Endodermal cell (in vitro differentiated cells): Measurements from ENCODE around the gene UBLCP1. TPM values are rescaled to one million over a fixed set of nuclear protein-coding genes. Genes with fewer than 3 reads are reported as not detected.
"Not testable (repeated sequence)": the region's sequence is repeated elsewhere in the genome, so short reads cannot be mapped to it uniquely, and the experiment has no call there.

ENCODE experiments used
- DNase-seq: peaks from one replicate; pipeline ENCODE4 v3.0.0-alpha.2; 2017
- H3K27ac ChIP-seq: 2 replicates; pipeline ENCODE4 v1.5.1; 2013; ENCODE audit warnings: mild to moderate bottlenecking, low read depth, low read length, moderate library complexity
- H3K27me3 ChIP-seq: 2 replicates; pipeline ENCODE4 v1.6.1; 2013; ENCODE audit warnings: mild to moderate bottlenecking, low read length, moderate library complexity; ENCODE audit not compliant: insufficient read depth, control insufficient read depth, poor library complexity, severe bottlenecking
- H3K36me3 ChIP-seq: 2 replicates; pipeline ENCODE4 v1.7.0; 2013; ENCODE audit warnings: mild to moderate bottlenecking, low read length, moderate library complexity; ENCODE audit not compliant: control insufficient read depth, insufficient read depth
- H3K4me1 ChIP-seq: one replicate; pipeline ENCODE4 v1.7.0; 2013; ENCODE audit warnings: low read length; ENCODE audit not compliant: control insufficient read depth, insufficient read depth
- H3K4me3 ChIP-seq: 2 replicates; pipeline ENCODE4 v1.5.1; 2013; ENCODE audit warnings: mild to moderate bottlenecking, low read length, moderate library complexity
- H3K9ac ChIP-seq: 2 replicates; pipeline ENCODE4 v1.6.1; 2013; ENCODE audit warnings: mild to moderate bottlenecking, low read length, moderate library complexity; ENCODE audit not compliant: poor library complexity, severe bottlenecking; ENCODE audit errors: extremely low read depth
- H3K9me3 ChIP-seq: 2 replicates; pipeline ENCODE4 v1.6.1; 2013; ENCODE audit warnings: mild to moderate bottlenecking, low read length, moderate library complexity; ENCODE audit not compliant: control insufficient read depth
- H3K27ac Mint-ChIP-seq: 2 replicates; pipeline ENCODE4 v1.8.0; 2020; ENCODE audit warnings: mixed read lengths
- H3K27me3 Mint-ChIP-seq: 2 replicates; pipeline ENCODE4 v1.8.0; 2021; ENCODE audit warnings: mild to moderate bottlenecking, mixed read lengths; ENCODE audit not compliant: insufficient read depth
- H3K36me3 Mint-ChIP-seq: 2 replicates; pipeline ENCODE4 v1.8.0; 2020; ENCODE audit warnings: low read depth, mixed read lengths
- H3K4me1 Mint-ChIP-seq: 2 replicates; pipeline ENCODE4 v1.8.0; 2020; ENCODE audit warnings: mixed read lengths
- H3K4me3 Mint-ChIP-seq: 2 replicates; pipeline ENCODE4 v1.8.0; 2020; ENCODE audit warnings: mild to moderate bottlenecking, moderate library complexity, mixed read lengths
- H3K9me3 Mint-ChIP-seq: 2 replicates; pipeline ENCODE4 v1.8.0; 2020; ENCODE audit warnings: mild to moderate bottlenecking, mixed read lengths
- CTCF ChIP-seq: fragments of 200-600 bp; sonication (generic); conservative IDR thresholded peaks from 2 replicates; pipeline ENCODE4 v1.5.0; 2021; ENCODE audit warnings: antibody characterized with exemption, mild to moderate bottlenecking
- WGBS, 2 experiments: methylation state at CpG; one replicate each; pipeline versions ENCODE4 v1.1.5 to v1.1.7; 2013; ENCODE audit warnings: missing lambda C conversion rate in 2 of 2, mixed read lengths in 1 of 2; ENCODE audit not compliant: insufficient coverage in 1 of 2, insufficient read length in 1 of 2; 5-methylcytosine and 5-hydroxymethylcytosine counted together
- total RNA-seq, 2 donors: library from RNA; stranded (reverse); fragmentation: NEBNext Ultra II Directional in 1 of 2; extraction: Animal tissue kit (Norgen Biotek cat#: 25700) in 1 of 2; gene quantifications; 2 replicates in 1 of 2; 3 replicates in 1 of 2; pipeline ENCODE4 v1.2.1, GENCODE V29; 2021

Gene UBLCP1
- total RNA-seq, 2 donors from 2014 or later: 38.0 to 44.4 TPM

- H3K4me1 ChIP-seq: no peaks in the 10 kb centered on the region
- H3K9me3 ChIP-seq: no peaks in the 10 kb centered on the region
- H3K4me3 ChIP-seq: no peak overlapping the region
- 88 to 90% methylated on average over 2 to 4 of the region's 4 CpGs for WGBS, 2 experiments
- Mint-ChIP-seq H3K4me3 (no peak overlapping the region), H3K27me3 (peaks cover 3% of the 10 kb centered on the region), H3K27ac (no peak overlapping the region), H3K9me3 (no peaks in the 10 kb centered on the region), H3K4me1 (no peaks in the 10 kb centered on the region), H3K36me3 (no peaks in the 10 kb centered on the region)
- H3K36me3 ChIP-seq: peaks cover 3% of the 10 kb centered on the region
- H3K27ac ChIP-seq: no peak overlapping the region
- no peaks in the 10 kb centered on the region for H3K27me3 ChIP-seq
- no peak for DNase-seq
- no peak for TF ChIP-seq CTCF
- H3K9ac ChIP-seq: no peak overlapping the region
These were observed 27.7 kb downstream of the UBLCP1 start for GRCh38 chr5:159290741-159291140.

- WGBS, 2 experiments: 91 to 96% methylated on average over 5 of the region's 5 CpGs
- peaks cover 32% of the 10 kb centered on the region for H3K9me3 Mint-ChIP-seq
These were observed 31.8 kb downstream of the UBLCP1 start for GRCh38 chr5:159294921-159295320.

GRCh38 chr5:159297300-159297699 lies 34.2 kb downstream of the UBLCP1 start:
- peaks cover 12% of the 10 kb centered on the region for H3K9me3 ChIP-seq
- WGBS, 2 experiments: 95% methylated on average over 5 of the region's 5 CpGs; no CpG with 5 or more reads in 1 of the 2 experiments
- not testable (repeated sequence) for H3K27me3 Mint-ChIP-seq, H3K27me3 ChIP-seq, H3K9ac ChIP-seq, H3K27ac Mint-ChIP-seq, H3K36me3 Mint-ChIP-seq, DNase-seq, H3K4me3 Mint-ChIP-seq, H3K4me1 ChIP-seq, H3K36me3 ChIP-seq, H3K4me3 ChIP-seq, H3K4me1 Mint-ChIP-seq, H3K27ac ChIP-seq
- H3K9me3 Mint-ChIP-seq: peaks cover 43% of the 10 kb centered on the region

More at GRCh38 chr5:159294921-159295320, 31.8 kb downstream of the UBLCP1 start:
- DNase-seq: no peak
- Mint-ChIP-seq H3K27me3 (peaks cover 7% of the 10 kb centered on the region), H3K27ac (no peak overlapping the region), H3K36me3 (no peaks in the 10 kb centered on the region), H3K4me1 (no peaks in the 10 kb centered on the region), H3K4me3 (no peak overlapping the region)
- no peaks in the 10 kb centered on the region for H3K36me3 ChIP-seq
- no peaks in the 10 kb centered on the region for H3K4me1 ChIP-seq
- no peak overlapping the region for H3K27ac ChIP-seq
- no peak overlapping the region for H3K9ac ChIP-seq
- H3K4me3 ChIP-seq: no peak overlapping the region
- H3K9me3 ChIP-seq: no peaks in the 10 kb centered on the region
- no peak for TF ChIP-seq CTCF
- no peaks in the 10 kb centered on the region for H3K27me3 ChIP-seq

- H3K27ac Mint-ChIP-seq: no peak overlapping the region
- no peak overlapping the region for H3K4me3 Mint-ChIP-seq
- H3K27me3 Mint-ChIP-seq: peaks cover 6% of the 10 kb centered on the region
- H3K9me3 Mint-ChIP-seq: peaks cover 51% of the 10 kb centered on the region
- no peaks in the 10 kb centered on the region for H3K4me1 ChIP-seq
- peaks cover 27% of the 10 kb centered on the region for H3K9me3 ChIP-seq
- WGBS, 2 experiments: 81% methylated on average over 3 of the region's 3 CpGs; no CpG with 5 or more reads in 1 of the 2 experiments
- DNase-seq: no peak
- no peak for TF ChIP-seq CTCF
- no peaks in the 10 kb centered on the region for H3K36me3 ChIP-seq
- H3K9ac ChIP-seq: no peak overlapping the region
- H3K4me3 ChIP-seq: no peak overlapping the region
- H3K27me3 ChIP-seq: no peaks in the 10 kb centered on the region
- no peaks in the 10 kb centered on the region for H3K36me3 Mint-ChIP-seq
- no peaks in the 10 kb centered on the region for H3K4me1 Mint-ChIP-seq
- no peak overlapping the region for H3K27ac ChIP-seq
These were observed 38.4 kb downstream of the UBLCP1 start for GRCh38 chr5:159301466-159301865.

- H3K9ac ChIP-seq, H3K4me1 Mint-ChIP-seq, H3K27me3 Mint-ChIP-seq, H3K4me3 Mint-ChIP-seq, H3K27ac Mint-ChIP-seq, DNase-seq, H3K4me1 ChIP-seq, H3K4me3 ChIP-seq, H3K36me3 Mint-ChIP-seq, H3K27ac ChIP-seq, H3K36me3 ChIP-seq, H3K27me3 ChIP-seq: not testable (repeated sequence)
- H3K9me3 Mint-ChIP-seq: peaks cover 46% of the 10 kb centered on the region
- peaks cover 27% of the 10 kb centered on the region for H3K9me3 ChIP-seq
- 88 to 92% methylated on average over 5 to 13 of the region's 13 CpGs for WGBS, 2 experiments
These were observed 39.1 kb downstream of the UBLCP1 start for GRCh38 chr5:159301929-159302860.
